Upper lobe of left lung (tissue), 4 donors: ENCODE results near the gene ANO10.

ENCODE experiments used
- POLR2A ChIP-seq, 4 donors: fragments of 450-650 bp; IDR thresholded peaks; one replicate each; pipeline ENCODE4 v1.5.1; 2016 to 2017; ENCODE audit warnings: antibody characterized with exemption in 4 of 4, mild to moderate bottlenecking in 2 of 4
- POLR2AphosphoS5 ChIP-seq, 2 donors: sonication (generic); formaldehyde crosslinking; IDR thresholded peaks; one replicate each; pipeline ENCODE4 v1.5.1; 2017; ENCODE audit warnings: antibody characterized with exemption in 2 of 2
- TF ChIP-seq, protein P1 (sequence below), 6 experiments: fragments of 450-650 bp in 4 of 6; fragments of 200-600 bp in 2 of 6; sonication (generic) in 2 of 6; IDR thresholded peaks; one replicate each; pipeline ENCODE4 v1.5.1; 2016 to 2019; ENCODE audit warnings: antibody characterized with exemption in 6 of 6

DNA sequence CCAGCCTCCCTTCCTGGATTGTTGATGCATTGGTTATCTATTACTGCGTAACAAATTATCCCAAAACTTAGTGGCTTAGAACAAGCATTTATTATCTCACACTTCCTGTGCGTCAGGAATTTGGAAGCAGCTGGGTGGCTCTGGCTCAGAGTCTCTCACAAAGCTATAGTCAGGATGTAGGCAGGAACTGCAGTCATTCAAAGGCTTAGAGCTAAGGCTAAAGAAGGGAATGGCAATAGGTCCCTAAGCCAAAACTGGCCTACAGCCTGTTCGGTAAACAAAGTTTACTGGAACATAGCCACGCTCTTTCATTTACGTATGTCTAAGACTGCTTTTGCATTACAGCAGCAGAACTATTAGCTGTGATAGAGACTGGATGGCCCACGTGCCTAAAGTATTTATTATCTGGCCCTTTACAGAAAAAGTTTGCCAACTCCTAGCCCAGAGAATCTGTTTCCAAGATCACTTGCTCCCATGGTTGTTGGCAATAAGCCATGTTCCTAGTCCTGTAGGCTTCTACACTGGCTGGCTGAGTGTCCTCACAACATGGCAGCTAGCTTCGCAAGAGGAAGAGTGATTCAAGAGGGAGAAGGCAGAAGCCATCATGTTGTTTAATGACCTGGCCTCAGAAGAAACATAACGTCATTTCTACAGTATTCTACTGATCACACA, 203.1 kb downstream of the ANO10 start:
- TF ChIP-seq POLR2A (IDR thresholded peaks at IDR 0.05) (no peak), POLR2AphosphoS5 (IDR thresholded peaks at IDR 0.05) (peak; percentile 39 to 72)
- TF ChIP-seq, protein P1, sequence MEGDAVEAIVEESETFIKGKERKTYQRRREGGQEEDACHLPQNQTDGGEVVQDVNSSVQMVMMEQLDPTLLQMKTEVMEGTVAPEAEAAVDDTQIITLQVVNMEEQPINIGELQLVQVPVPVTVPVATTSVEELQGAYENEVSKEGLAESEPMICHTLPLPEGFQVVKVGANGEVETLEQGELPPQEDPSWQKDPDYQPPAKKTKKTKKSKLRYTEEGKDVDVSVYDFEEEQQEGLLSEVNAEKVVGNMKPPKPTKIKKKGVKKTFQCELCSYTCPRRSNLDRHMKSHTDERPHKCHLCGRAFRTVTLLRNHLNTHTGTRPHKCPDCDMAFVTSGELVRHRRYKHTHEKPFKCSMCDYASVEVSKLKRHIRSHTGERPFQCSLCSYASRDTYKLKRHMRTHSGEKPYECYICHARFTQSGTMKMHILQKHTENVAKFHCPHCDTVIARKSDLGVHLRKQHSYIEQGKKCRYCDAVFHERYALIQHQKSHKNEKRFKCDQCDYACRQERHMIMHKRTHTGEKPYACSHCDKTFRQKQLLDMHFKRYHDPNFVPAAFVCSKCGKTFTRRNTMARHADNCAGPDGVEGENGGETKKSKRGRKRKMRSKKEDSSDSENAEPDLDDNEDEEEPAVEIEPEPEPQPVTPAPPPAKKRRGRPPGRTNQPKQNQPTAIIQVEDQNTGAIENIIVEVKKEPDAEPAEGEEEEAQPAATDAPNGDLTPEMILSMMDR (IDR thresholded peaks at IDR 0.05), result peak in 1 of 6 experiments; percentile 24
